ENCODE data around the gene TLK1. TPM values are rescaled to one million over a fixed set of nuclear protein-coding genes. Genes with fewer than 3 reads are reported as not detected.

TLK1 gene
- total RNA-seq, 1 donor from 2014 or later = 86.5 TPM

DNA sequence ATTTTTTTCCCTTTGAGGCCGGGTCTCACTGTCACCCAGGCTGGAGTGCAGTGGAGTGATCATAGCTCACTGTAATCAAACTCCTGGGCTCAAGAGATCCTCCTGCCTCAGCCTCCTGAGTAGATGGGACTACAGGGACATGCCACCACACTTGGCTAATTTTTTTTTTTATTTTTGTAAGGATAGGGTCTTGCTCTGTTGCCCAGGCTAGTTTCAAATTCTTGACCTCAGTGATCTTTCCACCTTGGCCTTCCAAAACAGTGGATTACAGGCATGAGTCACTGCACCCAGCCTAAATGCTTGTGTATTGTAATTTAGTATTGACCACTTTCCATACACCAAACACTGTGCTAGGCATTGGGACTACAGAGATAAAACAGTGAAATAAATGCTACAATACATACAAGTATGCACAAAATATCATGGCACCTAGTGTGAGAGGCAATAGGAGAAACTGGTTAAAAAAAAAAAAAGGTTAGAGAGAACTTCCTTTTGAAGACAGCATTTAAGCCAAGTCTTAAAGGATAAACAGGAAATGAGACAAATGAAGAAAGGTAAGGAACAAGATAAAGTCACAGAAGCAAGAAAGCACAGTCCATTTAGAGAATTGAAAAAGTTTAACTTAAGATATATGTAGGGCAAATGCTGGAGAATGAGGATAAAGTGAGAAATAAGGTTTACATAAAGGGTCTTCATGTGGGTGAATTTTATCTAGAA, 118.3 kb downstream of the TLK1 start:
- Mint-ChIP-seq H3K4me3 (ENCODE audit: unreplicated experiment) (no peak overlapping the region), H3K9me3 (ENCODE audit: unreplicated experiment) (no peaks in the 10 kb centered on the region), H3K4me1 (ENCODE audit: unreplicated experiment) (no peaks in the 10 kb centered on the region), H3K27me3 (ENCODE audit: unreplicated experiment) (no peaks in the 10 kb centered on the region), H3K36me3 (ENCODE audit: unreplicated experiment) (peaks cover 54% of the 10 kb centered on the region), H3K27ac (ENCODE audit: unreplicated experiment) (no peak overlapping the region)
- TF ChIP-seq, protein P1, sequence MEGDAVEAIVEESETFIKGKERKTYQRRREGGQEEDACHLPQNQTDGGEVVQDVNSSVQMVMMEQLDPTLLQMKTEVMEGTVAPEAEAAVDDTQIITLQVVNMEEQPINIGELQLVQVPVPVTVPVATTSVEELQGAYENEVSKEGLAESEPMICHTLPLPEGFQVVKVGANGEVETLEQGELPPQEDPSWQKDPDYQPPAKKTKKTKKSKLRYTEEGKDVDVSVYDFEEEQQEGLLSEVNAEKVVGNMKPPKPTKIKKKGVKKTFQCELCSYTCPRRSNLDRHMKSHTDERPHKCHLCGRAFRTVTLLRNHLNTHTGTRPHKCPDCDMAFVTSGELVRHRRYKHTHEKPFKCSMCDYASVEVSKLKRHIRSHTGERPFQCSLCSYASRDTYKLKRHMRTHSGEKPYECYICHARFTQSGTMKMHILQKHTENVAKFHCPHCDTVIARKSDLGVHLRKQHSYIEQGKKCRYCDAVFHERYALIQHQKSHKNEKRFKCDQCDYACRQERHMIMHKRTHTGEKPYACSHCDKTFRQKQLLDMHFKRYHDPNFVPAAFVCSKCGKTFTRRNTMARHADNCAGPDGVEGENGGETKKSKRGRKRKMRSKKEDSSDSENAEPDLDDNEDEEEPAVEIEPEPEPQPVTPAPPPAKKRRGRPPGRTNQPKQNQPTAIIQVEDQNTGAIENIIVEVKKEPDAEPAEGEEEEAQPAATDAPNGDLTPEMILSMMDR (IDR thresholded peaks at IDR 0.05) = no peak
- DNase-seq (ENCODE audit: extremely low spot score, unreplicated experiment) = no peak

- no peak overlapping the region for H3K4me3 Mint-ChIP-seq (ENCODE audit: unreplicated experiment)
- no peaks in the 10 kb centered on the region for H3K27me3 Mint-ChIP-seq (ENCODE audit: unreplicated experiment)
- peaks cover 58% of the 10 kb centered on the region for H3K36me3 Mint-ChIP-seq (ENCODE audit: unreplicated experiment)
Measured at GRCh38 chr2:171036532-171036931, 124.2 kb downstream of the TLK1 start.

GRCh38 chr2:171034315-171034714, 126.4 kb downstream of the TLK1 start:
- Mint-ChIP-seq H3K36me3 (ENCODE audit: unreplicated experiment) (peaks cover 60% of the 10 kb centered on the region), H3K27ac (ENCODE audit: unreplicated experiment) (no peak overlapping the region), H3K27me3 (ENCODE audit: unreplicated experiment) (no peaks in the 10 kb centered on the region), H3K4me3 (ENCODE audit: unreplicated experiment) (no peak overlapping the region), H3K4me1 (ENCODE audit: unreplicated experiment) (peaks cover 4% of the 10 kb centered on the region), H3K9me3 (ENCODE audit: unreplicated experiment) (no peaks in the 10 kb centered on the region)
- TF ChIP-seq, protein P1 (IDR thresholded peaks at IDR 0.05) = no peak
- DNase-seq (ENCODE audit: extremely low spot score, unreplicated experiment) = no peak

More at GRCh38 chr2:171036532-171036931, 124.2 kb downstream of the TLK1 start:
- no peak overlapping the region for H3K27ac Mint-ChIP-seq (ENCODE audit: unreplicated experiment)
- no peaks in the 10 kb centered on the region for H3K9me3 Mint-ChIP-seq (ENCODE audit: unreplicated experiment)
- peaks cover 4% of the 10 kb centered on the region for H3K4me1 Mint-ChIP-seq (ENCODE audit: unreplicated experiment)
- no peak for DNase-seq (ENCODE audit: extremely low spot score, unreplicated experiment)
- TF ChIP-seq, protein P1 (IDR thresholded peaks at IDR 0.05) = no peak

DNA sequence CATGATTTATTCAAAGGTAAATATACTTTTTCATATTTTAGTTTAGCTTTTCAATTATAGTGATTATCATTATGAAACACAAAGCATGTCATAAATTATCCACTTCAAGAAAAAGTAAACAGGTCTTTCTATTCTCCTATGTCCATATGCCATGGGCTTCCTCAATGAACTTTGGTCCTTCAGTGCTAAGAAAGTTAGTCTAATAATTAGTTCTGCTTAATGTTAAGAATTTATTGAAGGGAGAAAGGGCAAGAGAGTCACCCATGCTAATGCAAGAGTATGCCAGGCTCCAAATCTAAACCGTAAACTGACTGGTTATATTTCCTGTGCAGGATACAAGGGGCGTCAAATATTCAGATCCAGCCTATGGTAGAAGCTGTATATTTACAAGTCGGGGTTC, 135.5 kb downstream of the TLK1 start:
- no peak for DNase-seq (ENCODE audit: extremely low spot score, unreplicated experiment)
- Mint-ChIP-seq H3K4me3 (ENCODE audit: unreplicated experiment) (no peak overlapping the region), H3K27ac (ENCODE audit: unreplicated experiment) (no peak overlapping the region), H3K9me3 (ENCODE audit: unreplicated experiment) (no peaks in the 10 kb centered on the region), H3K27me3 (ENCODE audit: unreplicated experiment) (no peaks in the 10 kb centered on the region), H3K36me3 (ENCODE audit: unreplicated experiment) (peaks cover 43% of the 10 kb centered on the region), H3K4me1 (ENCODE audit: unreplicated experiment) (peaks cover 9% of the 10 kb centered on the region)
- TF ChIP-seq, protein P1 (IDR thresholded peaks at IDR 0.05) = no peak

- no peak for DNase-seq (ENCODE audit: extremely low spot score, unreplicated experiment)
- no peaks in the 10 kb centered on the region for H3K9me3 Mint-ChIP-seq (ENCODE audit: unreplicated experiment)
- TF ChIP-seq, protein P1 (IDR thresholded peaks at IDR 0.05) = no peak
Measured at GRCh38 chr2:171018522-171018921, 142.2 kb downstream of the TLK1 start.

More at GRCh38 chr2:171018522-171018921, 142.2 kb downstream of the TLK1 start:
- Mint-ChIP-seq H3K27ac (ENCODE audit: unreplicated experiment) (no peak overlapping the region), H3K4me1 (ENCODE audit: unreplicated experiment) (peaks cover 9% of the 10 kb centered on the region), H3K4me3 (ENCODE audit: unreplicated experiment) (no peak overlapping the region), H3K36me3 (ENCODE audit: unreplicated experiment) (peaks cover 42% of the 10 kb centered on the region), H3K27me3 (ENCODE audit: unreplicated experiment) (no peaks in the 10 kb centered on the region)
